NCI-H1694 (cell line): ENCODE results near the gene L1CAM.

ENCODE experiments used
- DNase-seq: peaks from one replicate; lab custom pipeline; 2025; lab: John Stamatoyannopoulos, UW

L1CAM gene

DNA sequence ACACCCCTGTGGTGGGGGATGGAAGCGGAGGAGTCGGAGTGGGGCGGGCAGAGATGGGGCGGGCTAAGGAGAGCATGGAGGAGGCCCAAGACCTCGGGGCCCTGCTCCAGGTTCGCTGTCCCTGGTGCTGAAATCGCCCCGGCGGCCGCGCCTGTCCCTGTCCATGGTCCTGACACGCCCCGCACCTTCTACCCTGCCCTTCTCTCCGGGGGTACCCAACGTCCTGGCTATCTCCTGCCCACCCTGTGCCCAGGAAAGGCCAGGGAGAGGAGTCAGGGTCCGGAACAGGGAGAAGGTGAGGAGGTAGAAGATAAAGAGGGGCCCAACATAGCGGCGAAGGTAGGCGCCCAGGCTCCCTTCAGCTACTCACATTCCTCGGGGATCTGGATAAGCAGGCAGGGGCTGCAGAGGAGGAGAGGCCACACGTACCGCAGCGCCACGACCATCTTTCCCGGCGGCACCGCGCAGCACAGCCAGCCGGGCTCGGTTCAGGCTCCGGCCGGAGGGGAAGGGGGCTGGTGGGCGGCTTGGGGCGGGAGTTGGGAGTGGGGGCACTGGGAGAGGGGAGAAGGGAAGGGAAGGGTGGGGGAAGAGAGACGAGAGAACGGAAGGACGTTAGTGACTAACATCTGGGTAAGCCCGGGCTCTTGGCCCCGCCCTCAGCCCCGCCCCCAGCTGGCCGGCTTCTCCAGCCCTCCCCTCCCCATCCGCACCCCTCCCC is 10.4 kb downstream of the L1CAM start:
- DNase-seq = no peak

DNA sequence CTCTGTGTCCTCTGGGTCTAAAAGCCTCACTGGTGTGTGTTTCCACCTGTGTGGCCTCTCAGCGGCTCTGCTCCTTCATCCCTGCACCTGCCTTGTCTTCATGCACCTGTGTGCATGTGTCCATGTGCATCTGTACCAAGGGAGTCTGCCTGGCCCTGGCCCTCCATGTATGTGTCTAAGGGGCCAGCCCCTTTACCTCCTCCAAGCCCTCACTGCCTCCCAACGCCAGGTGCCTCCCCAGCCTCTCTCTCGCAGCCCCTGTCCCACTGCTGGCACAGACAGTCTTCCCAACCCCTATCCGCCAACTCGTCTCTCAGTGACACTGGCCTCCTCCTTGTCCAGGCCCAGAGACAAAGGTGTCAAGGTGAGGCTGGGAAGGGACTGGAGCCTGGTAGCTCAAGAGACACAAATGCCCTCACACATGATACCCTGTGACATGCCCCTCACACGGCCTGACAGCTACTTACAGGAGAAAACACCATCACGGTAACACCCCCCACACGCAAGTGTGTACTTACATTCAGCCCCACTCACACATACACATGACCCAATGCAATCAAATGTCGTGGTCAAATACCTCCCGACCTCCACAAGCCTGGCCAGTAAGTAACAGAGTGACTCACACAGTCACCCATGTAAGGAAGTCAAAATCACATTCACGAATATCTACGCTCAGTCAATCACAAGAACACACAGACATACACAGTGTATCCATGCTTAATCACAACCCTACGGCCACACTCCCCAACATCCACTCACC is 11.4 kb downstream of the L1CAM start:
- no peak for DNase-seq

DNA sequence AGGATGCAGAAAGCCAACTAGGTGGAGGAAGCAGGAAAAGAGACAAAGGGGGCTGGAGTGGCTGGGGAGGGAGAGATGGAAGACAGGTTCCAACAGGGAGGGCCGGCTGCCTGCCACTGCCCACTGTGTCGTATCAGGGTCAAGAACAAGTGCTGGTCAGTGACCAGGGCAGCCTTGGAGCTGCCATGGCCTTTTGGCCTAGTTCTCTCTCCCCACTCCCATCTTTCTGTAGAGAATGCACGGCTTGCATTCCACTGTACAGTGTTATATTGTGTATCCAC is 11.9 kb downstream of the L1CAM start:
- no peak for DNase-seq

DNA sequence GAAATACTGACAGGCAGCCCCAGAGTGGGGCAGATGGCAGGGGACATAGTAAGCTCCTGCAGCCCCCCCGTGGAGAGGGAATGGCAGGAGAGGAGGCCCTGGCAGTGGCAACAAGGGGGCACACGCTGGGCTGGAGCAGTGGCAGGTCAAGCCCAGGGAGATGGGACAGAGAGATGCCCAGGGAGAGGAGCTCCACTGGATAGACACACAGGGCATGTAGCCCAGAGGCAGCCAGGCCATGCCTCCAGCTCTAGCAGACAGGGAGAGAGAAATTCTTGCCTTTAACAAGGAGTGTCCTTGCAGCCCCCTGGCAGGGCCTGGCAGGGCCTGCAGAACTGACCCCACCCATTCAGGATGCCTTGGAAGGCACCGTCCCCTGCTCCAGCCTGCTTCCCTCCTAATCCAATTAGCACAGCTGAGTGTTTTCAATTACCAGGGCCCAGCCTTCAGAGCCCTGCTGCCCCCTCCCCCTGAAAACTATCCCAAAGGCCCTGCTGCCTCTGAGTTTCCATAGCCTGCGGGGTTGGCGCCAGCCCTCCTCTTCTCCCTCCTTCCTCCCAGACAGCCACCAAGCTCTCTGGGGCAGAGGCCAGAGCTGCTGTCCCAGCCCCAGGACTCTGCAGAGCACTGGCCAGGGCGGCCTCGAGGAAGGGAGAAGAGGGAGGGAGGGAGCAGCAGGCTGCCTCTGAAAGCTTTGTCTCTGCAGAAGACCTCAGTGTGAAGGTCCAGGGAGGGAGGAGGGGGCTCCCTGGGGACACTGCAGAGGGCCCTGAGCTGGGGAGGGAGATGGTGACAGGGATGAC is 12.5 kb downstream of the L1CAM start:
- peak; percentile 55 for DNase-seq

DNA sequence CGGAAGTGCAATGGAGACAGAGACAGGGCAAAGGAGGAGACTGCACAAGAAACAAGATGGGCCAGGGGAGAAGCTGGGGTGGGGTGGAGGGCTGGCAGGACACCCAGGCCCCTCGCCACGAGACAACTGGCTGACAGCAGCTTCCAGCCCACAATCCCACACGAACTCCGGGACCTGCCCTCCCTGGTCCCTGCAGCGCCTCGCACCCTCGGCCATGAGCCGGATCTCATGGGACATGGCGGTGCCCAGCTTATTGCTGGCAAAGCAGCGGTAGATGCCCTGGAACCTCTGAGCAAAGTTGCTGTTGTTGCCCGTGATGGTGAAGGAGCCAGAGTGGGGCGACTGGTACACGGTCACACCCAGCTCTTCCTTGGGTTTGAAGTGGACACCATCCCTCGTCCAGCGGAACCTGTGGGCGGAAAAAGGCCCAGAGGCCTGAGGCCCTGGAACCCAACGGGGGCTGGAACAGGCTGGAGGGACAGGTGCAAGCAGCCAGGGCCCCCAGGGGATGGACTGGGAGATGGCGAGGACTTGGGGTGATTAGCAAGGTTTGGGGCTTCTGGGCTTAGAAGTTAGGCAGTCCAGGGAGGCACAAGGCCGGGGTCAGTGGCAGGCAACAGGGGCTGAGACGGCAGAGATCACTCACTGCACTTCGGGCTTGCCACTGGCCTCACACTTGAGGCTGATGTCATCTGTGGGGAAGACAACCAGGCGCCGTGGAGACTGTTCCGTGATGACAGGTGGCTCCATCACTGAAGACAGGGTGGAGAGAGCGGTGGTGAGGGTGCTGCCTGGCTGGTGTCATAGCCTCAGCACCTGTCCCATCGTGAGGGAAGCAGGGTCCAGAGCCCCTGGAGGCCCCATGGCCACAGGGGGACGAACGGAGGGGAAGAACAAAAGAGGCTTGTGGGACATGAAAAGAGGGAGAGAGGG is 13.8 kb downstream of the L1CAM start:
- no peak for DNase-seq

DNA sequence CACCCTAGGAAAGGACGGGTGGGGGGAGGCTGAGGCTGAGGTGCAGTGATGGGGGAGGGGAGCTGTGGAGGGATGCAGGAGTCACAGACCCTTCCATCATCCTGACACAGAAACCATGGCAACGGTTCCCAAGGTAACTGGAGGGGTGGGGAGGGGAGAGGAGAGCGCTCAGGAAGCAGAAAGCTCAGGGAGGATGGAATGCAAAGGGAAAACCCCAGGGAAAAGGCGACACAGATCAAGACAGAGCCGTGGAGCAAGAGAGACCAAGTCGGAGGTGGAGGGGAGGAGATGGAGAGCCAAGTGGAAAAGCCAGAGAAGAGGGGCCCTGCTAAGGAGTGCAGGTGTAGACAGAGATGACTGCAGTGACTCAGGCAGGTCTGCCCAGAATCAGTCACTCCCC is 14.5 kb downstream of the L1CAM start:
- DNase-seq = peak; percentile 15

DNA sequence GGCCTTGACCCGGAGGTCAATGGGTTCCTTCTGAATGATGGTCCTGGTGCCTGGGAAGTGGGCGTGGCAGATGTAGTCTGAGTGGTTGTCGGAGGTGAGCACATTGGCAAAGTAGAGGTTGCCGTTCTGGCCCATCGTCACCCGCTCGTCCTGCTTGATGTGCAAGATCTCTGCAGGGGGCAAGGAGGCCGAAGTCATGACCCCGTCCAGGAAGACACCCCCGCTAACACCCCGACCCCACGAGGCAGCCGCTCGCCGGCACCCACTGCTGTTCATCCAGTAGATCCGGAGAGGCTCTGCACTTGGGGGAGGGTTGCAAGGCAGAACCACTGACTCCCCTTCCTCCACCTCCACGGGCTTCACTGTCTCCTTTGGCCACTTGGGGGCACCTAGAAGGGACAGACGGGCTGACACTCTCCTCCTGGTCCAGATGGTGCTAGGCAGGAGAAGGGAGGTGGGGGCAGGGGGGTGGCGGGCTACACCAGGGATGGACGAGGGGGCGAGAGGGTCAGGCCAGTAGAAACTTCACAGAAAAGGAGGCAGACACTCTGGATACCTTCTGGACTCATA is 15.1 kb downstream of the L1CAM start:
- no peak for DNase-seq

DNA sequence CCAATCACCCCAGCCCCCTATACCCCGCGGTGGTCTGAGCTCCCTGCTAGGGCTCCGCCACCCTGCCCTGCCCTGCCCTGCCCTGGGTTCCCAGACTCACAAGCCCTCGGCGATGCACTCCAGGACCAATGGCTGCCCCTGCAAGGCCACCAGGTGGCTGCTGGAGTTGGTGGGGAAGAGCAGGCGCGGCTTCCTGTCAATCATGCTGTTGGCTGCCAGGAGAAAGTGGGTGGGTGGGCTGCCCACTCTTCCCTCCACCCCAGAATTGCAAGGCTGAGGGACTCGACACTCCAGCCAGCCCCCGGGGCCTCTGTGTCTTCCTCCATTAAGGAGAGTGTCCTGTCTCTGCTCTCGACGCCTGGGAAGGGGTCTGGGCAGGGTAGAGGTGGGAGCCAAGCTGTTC is 15.7 kb downstream of the L1CAM start:
- DNase-seq = no peak

DNA sequence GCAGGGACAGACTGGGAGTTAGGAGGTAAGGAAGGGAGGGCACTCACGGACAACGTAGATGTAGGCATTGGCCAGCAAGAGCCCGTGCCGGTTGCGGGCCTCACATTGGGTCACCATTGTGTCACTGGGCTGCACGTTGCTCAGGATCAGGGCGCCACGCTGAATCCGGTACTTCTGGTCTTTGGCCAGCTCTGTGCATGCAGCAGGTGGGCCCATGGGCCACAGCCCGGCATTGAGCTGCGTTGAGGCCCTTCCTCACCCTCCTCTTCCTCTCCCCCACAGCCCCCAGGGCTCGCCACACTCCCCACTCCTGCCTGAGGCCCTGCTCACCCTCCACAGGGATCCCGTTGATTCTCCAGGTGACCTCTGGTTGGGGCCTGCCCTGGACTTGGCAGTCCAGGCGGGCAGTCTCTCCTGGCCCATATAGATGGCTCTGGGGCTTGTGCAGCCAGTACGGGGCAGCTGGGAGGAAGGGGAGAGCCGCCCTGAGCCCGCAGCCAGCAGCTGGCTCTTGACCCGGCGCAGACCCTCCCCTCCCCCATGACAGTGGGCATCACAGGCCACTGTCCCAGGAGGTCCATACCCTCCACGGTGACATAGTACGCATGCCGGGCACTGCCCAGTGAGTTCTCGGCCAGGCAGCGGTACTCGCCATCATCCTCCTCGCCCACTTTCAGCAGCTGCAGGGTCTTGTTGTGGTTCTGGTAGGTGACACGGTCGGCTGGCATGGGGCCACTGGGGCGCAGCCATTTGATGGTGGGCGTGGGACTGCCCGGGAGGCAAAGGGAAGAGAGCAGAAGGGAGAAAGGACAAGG is 16.3 kb downstream of the L1CAM start:
- no peak for DNase-seq

DNA sequence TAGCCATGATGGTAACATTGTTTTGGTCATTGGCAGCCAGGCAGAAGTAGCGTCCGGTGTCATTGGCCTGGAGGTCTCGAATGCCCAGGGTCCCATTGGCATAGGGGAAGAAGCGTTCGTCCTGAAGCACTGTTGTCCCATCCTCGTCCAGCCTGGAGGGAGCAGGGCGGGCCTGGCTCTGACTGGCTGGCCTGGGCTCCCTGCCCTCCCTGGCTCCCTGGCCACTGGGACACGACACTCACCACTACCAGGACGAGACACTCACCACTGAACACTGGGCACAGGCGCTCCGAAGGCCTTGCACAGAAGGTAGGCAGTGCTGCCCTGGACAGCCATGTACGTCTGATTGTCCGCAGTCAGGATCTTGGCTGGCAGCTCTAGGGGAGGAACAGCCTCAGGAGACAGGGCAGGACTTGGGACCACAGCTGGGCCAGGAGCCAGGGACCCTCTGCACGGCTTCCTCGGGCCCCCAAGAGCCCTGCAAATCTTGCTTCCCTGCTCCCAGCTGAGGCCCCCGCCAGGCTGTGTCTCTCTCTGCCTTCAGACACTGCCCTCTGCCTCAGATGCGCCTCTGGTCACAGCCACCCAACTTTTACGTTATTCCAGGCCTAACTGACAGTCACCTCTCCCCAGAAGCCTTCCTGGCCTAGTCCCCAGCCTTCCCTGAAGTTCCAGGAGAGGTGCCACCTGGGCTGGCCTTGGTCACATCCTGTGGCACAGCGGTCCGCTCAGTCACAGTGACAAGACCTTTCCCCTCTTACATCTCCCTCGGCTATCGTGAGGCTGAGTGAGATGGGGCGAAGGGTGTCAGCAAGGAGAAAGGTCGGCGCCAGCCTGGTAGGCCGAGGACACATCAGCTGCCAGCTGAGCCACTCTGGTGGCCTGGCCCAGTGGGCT is 17.1 kb downstream of the L1CAM start:
- DNase-seq = no peak

DNA sequence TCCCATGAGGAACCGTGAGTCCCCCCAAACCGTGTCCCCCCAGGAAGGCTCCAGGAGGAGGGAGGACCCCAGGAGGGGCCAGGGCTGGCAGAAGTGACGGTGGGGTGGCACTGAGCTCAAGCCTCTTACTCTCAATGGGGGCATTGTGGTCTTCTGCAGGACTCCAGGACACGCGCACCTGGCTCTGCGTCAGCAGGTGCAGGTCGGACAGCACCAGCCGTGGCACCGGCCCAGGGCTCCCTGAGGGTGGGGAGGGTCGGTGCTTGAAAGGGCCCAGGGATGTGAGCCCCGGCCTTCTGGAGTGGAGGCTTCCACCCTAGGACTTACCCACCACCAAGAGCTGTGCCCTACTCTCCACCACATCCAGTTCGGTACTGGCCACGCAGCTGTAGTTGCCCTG is 18.3 kb downstream of the L1CAM start:
- DNase-seq = no peak

DNA sequence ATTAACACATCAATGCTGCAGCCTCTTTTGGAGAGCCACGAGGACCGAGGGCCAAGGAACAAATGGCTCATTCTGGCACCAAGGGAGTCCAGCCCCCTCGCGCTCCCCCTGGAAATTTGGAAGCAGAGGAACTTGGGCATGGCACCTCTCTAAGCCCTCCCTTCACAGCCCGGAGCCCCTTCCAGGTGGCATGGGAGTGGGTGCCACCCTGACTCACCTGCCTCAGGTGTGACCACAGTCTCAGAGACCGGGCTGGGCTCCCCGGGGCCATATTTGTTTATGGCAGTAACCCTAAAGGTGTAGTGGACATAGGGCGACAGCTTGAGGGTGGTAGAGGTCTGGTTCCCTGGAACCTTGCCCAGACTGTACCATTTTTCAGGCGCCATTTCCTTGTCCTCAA is 18.8 kb downstream of the L1CAM start:
- DNase-seq = no peak

DNA sequence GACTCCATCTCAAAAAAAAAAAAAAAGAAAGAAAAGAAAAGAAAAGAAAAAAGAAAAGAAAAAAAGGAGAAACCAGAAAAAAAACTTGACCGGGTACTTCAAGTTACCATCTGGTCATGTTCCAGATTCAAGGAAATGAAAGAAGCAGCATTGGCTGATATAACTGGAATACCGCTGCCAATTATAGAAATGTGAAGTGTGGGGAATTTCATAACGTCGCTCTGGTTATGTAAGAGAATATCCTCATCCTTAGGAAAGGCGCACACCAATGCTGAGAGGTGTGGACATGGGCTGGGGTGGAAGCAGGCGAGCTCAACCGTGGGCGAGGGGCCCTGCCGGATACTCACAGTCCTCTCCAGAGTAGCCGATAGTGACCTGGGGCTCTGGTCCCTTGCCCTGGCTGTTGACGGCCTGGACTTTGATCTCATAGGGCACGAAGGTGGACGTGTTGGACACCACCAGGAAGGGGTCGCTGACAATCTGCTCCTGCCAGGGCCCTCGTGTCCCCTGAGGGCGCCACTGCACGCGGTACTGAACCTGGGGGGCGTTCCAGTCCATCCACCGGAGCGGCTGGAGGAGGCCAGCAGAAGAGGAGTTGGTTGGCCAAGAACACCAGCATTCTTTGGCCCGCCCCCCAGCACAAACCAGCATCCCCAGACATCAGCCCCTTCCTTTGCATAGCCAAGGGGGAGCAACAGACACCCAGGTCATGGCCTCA is 19.5 kb downstream of the L1CAM start:
- no peak for DNase-seq

DNA sequence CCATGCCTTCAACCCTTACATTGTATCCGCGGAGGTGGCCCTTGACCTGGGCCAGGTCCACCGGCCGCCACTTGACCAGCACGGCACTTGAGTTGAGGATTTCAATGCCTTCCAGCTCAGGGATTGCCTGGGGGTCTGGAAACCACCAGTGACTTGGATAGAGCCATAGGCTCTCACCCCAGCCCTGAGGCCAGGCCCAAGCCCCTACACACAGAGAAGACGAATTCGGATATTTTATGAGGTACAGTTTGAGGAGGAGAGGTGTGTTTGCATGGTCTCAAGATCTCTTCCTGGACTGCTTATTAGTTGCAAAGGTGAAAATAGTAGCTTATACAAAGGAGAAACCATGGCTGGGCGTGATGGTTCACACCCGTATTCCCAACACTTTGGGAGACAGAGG is 20.3 kb downstream of the L1CAM start:
- no peak for DNase-seq

DNA sequence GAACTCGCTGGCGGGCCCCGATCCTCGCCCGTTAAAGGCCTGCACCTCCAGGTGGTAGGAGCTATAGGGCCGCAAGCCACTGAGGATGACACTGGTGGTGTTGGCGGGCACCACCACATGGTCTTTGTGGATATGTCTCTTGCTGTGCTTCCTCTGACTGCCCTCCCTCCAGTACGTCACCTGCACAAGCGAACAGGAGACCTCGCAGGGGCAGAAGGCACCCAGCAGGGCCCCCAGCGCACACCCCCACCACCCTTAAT is 20.7 kb downstream of the L1CAM start:
- no peak for DNase-seq

DNA sequence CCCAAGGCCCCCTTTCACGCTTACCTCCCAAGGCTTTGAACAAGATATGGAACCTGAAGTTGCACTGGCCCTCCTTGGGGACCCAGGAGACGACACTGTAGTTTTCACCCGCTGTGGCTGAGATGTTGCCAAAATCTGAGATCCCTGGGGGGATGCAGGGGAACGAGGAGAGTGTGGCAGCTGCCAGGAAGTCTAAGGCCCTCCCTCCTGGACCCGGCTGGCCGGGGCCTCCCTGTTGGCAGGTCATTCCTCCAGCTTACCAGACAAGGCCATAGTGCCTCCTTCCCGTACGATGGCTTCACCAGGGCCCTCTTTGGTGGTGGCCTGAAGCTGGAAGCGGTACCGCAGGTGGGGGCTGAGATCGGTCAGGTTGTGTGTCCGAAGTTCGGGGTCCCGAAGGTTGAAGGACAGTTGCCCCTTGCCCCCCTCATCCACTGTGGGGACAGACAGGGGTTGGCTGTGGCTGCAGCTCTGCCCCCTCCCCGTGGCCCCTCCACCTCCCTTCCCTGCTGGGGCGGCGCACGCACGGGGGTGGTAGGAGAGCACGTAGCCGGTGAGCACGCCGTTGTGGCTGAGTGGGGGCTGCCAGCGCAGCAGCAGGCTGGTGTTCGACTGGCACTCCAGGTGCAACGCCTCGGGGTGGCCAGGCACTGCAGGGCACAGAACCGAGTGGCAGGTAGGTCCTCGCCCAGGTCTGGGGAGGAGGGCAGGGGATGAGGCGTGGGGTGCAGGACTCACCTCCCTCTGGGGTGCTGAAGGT is 21.2 kb downstream of the L1CAM start:
- DNase-seq = no peak

DNA sequence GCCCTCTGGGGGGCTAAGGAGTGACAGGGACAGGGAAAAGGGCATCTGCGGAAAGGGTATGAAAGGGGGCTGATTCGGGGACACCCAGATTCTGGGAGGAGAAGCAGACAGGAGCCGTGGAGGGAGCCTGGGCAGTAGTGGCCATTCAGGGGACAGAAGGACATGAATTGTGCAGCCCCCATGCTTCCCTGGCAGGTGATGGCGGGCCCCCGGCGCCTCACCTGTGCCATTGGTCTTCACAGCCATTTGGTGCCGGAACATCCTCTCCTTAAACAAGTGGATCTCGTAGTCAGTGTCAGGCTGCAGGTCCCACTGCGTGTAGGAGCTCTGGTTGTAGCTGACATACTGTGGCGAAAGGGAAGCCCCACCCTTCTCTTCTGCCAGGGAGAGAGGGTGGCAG is 21.9 kb downstream of the L1CAM start:
- DNase-seq = no peak

DNA sequence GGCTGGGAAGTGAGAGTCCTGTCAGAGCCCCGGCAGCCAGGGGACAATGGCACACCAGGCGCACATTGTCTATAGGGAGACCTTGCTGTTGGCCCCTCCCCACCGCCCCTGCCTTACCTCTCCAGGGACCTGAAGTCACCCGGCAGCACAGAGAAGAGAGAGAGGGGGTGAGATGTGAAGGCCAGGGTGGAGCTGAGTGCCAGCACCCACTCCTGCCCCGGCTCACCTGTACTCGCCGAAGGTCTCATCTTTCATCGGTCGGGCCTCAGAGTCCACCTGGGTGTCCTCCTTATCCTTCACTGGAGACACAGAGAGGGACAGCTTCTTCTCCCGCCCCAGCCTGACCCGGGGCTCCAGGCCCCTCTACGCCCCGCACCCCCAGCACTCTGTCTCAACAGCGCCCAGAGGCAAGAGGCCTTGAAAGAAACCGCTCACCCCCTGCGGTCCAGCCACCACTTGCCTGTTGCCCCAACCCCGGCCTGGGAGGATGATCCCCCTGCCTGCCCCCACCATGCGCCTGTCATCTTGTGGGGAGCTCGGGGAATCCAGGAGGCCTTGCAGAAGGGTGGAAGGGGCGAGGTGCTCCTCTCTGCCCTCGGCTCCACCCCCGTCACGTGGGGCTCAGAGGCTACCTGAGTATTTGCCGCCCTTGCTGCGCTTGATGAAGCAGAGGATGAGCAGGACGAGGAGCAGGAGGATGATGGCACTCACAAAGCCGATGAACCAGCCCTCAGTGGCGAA is 22.6 kb downstream of the L1CAM start:
- DNase-seq = no peak
